SKM-1 (cell line): ENCODE data around the gene B4GALNT1.
"Not testable (repeated sequence)": the region's sequence is repeated elsewhere in the genome, so short reads cannot be mapped to it uniquely, and the experiment has no call there.

Experiments used
- DNase-seq: peaks from one replicate; lab custom pipeline; 2025; ENCODE audit not compliant: unreplicated experiment; lab: John Stamatoyannopoulos, UW

B4GALNT1 gene

DNA sequence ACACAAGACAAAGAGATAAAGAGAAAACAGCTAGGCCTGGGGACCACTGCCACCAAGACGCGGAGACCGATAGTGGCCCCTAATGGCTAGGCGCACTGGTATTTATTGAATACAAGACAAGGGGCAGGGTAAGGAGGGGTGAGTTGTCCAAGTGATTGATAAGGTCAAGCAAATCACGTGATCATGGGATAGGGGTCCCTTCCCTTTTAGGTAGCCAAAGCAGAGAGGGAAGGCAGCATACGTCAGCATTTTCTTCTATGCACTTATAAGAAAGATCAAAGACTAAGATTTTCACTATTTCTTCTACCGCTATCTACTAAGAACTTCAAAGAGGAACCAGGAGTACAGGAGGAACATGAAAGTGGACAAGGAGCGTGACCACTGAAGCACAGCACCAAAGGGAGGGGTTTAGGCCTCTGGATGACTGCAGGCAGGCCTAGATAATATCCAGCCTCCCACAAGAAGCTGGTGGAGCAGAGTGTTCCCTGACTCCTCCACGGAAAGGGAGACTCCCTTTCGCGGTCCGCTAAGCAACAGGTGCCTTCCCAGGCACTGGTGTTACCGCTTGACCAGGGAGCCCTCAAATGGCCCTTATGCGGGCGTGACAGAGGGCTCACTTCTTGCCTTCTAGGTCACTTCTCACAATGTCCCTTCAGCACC lies 43.9 kb downstream of the B4GALNT1 start:
- DNase-seq, result not testable (repeated sequence)

DNA sequence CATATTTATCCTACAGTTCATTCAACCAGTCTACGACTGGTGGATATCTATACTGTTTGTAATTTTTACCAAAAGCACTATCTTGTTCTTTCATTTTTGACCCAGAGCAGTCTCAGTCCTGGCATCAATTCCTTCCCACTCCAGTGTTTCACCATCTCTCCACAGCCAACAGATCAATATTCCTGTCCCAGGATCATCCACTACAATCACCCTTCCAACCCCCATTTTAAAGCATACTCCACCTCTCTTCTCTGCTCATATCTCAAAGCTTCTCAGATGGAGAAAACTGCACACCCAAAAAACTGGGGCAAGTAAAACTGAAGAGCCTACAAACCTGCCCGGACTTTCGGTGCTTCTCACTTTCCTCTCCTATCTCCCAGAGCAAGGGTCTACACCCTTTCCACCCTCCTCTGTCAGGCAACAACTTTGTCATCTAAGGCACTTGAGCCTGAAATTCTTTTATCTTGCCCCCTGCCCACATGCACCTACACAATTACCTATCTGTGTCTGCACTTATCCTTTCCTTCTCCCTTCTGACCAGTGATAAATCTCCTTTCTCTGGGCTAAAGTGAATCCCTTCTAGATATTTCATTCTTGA lies 46.1 kb downstream of the B4GALNT1 start:
- DNase-seq, result no peak

DNA sequence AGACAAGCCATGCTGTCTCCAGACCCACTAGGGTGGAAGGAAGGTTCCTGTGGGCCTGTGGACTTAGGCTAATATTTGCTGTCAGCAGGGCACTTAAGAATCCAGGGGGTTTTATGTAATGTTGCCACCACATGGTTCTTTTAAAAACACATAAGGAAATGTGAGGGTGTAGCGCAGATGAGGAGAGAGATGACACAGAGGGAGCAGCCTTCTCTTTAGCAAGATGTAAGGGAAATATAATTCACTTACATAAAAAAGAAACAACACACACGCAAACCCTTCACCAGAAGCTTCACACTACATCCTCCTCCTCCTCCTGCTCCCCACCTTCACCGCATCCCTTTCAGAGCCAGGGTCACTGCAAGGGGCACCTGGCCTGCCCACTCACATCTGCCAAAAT lies 46.9 kb downstream of the B4GALNT1 start:
- no peak for DNase-seq

DNA sequence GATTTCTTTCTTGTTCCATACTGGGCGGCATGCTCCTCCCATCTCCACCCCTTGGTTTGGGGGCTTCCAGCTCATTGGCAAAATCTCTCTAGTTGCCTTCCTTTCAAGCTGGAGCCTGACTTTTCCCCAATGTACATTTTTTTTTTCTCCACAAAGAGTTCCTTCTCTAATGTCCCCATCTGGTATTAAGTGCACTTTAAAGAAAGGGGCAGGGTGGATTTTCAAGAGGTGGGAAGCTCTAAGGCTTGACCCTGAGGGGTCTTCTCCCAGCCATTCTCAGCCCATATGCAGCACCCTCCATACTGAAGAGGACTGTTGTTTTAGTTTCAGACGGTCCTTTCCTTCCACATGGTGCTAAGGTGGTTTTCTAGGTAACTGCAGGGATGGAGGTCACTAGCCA lies 47.8 kb downstream of the B4GALNT1 start:
- no peak for DNase-seq

DNA sequence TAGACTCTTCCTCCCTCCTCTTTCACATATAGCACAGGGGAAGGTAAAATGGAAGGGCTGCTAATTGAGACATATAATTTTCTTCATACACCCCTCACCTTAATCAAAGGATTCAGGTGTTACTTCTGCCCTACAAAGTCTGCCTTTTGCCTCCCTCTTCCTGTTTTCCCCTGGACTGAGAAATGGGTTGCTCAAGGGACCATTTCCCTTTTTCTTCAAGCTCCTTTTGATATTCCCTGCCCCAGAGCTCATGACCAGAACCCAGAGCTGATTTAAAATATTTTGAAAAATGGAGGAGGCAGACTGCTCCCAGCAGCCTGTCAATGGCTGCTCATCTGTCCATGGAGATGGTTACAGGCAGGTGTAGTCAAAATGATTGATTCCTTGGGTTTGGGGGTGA lies 48.3 kb downstream of the B4GALNT1 start:
- DNase-seq, result no peak

DNA sequence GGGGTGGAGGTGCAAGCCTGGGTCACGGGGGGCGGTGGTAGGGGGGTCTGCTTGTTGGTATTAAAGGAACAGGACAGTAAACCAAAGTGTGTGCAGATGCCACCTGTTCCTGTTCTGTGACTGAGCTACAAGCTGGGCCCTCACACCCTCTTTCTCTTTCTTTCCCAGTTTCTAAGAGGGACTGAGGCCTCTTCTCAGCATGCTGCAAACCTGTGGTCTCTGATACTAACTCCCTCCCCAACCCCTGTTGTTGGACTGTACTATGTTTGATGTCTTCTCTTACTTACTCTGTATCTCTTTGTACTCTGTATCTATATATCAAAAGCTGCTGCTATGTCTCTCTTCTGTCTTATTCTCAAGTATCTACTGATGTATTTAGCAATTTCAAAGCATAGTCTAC lies 49.0 kb downstream of the B4GALNT1 start:
- DNase-seq, result no peak

DNA sequence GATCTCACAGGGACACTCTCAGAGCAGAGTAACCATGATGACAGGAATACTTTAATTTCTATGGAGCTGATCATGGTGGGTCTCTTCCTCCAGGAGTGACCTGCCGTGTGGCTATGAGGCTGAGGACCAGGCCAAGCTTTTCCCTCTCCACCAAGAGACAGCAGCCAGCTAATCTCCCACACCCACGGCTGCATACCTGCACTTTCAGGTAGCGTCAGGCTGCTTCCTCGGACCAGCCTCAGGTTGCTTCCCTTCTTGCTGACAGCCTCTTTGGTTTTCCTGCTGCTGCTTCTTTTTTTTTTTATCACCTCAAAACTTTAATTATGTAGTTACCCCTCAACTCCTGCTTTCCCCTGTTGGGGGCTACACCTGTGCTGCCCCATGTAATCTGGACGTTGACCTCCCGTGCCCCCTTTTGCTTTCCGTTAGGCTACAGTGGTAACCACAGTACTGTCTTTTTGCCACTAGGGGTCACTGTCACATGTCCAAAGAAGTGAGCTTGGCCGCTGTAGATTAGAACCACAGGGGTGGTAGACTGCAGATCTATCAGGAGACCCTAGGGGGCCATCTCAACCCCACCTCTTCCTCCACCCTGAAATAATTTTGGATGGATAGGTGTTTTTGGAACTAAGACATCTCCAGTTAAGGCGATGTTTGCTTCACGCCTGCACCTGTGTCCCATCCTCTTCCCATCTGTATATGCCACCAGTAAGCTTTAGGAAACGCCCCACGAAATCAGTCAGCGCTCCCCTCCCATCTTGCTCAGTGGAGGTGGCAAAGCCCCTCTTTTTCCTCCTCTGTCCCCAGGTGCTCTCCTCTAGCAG lies 49.8 kb downstream of the B4GALNT1 start:
- peak; percentile 41 for DNase-seq

DNA sequence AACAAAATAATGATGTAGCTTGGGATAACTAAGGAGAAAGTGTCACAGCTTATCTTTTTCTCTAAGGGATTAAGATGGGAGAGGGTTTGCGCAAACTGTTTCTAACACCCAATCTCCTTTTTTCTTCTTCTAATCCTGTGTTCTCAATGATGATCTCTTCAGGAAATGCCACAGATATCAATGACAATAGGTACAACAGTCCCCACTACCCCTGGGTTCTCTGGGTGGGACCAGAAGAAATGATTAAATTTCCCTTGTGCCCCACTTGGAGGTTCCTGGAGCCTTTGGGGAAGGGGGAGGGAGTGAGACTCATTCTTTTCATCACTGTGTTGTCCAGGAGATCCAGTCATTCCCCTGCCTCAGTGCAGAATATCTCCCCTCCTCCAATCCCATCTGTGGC lies 50.6 kb downstream of the B4GALNT1 start:
- DNase-seq, result no peak

DNA sequence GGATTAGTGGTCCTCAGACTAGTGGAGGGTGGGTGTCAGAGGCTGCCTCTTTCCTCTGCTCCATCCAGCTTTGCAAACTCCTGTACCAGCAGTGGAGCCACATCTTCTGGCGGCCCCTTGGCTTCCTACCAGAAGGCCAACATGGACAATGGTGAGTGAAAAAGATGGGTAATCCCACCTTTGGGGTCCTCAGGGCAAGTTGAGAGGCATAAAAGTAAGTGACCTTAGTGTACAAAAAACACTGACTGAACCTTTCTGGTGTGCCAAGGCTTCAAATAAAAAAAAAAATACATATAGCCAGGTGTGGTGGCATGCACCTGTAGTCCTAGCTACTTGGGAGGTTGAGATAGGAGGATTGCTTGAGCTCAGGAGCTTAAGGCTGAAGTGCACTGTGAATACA lies 51.2 kb downstream of the B4GALNT1 start:
- DNase-seq, result no peak

DNA sequence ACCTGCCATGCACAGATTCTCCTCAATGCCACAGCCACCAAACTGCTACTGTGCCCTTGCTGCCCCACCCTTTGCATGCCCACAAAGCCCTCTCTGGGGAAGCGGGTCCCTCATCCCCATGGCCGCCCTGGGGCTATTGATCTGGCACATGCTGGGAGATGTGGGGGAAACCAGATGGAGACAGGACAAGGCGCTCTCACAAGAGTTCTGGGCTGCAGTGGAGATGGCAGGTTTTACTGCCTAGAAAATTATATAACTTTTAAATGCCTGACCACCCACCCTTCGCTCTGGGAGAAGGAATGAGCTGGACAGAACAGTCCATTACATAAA lies 52.6 kb downstream of the B4GALNT1 start:
- no peak for DNase-seq

DNA sequence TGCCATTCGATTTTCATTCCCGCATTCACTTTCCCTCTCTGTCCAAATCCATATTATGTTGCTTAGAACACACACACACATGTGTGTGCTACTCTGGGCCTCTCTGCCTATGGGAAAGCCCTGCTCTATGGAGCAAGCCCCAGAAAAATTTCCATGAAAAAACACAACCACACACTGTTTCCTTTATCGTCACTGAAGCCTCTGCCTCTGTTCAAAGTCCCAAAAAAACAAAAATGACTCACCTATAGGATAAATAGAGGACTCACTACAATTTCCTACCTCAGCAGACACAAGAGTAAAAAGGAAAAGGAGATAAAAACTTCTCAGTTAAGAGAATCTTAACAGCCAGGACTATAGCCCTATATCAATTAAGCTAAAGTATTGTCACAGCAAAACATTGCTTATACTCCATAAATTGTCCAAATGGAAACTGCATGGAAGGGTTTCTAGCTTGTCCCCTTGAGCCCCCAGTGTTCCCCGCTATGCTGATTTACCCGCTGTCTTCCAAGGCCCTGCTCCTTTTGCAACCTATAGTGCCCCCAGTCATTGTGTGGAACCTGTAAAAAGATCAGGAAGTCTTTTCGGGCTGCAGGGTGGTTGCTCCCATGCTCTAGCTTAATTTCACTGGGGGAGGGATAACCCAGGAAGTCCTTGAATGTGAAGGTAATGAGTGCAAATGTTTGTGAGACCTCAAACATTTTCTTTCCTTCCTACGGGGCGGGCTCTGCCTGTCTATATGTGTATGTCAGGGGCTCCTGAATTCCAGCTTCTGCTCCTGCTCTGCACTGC lies 53.1 kb downstream of the B4GALNT1 start:
- no peak for DNase-seq

DNA sequence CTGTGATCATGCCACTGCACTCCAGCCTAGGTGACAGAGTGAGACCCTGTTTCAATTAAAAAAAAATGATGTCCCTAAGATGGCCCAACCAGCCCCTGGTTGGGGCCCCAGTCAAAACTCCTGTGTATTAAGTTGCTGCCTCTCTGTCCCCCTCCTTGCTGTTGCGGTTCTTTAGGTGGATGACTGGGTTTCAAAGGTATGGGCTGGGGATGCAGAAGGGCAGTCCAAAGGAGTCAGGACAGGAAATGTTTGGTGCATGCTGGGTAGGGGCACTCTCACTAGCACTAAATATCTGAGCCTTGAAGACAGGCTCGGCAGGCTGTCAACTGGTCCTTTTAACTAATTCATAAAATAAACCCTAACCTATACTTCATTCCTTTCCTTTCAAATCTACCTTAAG lies 54.0 kb downstream of the B4GALNT1 start:
- no peak for DNase-seq

DNA sequence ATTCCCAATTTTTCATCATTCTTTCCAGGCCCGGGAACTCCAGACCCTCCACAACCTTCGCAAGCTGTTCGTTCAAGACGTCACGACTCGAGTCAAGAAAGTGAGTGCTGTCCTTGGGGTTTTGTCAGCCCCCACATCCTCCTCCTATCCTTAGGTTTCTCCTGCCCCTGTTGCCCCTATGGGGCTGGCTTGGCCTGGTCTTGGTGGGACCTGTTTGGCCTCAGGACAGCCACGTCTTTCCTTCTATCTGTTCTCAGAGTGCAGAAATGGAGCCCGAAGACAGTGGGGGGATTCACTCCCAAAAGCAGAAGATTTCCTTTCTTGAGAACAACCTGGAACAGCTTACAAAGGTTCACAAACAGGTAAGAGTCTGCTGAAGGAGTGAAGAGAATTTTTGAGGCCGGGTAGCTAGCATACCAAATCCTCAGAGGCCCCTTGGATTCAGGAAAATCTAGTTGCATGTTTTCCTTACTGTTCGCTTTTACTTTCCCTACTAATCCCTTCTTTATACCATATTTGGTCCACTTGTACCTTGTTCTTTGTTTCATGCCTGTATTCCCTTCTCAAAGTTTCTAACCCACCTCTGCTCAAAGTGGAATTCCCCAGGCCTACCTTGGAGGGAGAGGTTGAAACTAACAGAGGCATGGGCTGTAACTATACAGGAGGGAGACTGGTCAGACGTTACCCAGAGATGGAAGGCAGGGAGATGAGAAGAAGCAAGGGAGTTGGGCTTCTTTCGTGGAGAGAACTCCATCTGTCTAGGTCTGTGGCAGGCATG lies 54.8 kb downstream of the B4GALNT1 start:
- DNase-seq, result no peak

DNA sequence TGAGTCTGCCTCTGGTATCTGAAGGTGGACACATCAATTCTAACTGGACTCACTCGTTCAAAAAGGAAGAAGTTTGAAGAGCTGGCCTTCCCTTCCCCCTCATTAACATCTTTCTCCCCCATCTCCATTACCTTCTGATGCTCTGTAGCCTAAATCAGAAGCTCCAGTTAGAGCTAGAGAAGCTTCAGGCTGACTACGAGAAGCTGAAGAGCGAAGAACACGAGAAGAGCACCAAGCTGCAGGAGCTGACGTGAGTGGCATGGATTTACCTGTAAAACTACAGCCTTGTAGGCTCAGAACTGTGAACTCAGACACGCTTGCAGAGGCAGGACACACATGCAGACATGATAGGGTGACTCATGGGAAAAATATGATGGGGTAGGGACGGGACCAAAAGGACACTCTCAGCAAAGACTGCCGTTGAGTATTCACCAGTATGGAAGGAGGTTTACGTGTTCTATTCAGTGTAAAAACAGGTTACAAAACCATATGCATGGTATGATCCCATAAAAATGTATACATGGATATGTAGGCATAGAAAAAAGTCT lies 56.3 kb downstream of the B4GALNT1 start:
- DNase-seq, result no peak
